ENCODE results near the gene SCIN.

DNA sequence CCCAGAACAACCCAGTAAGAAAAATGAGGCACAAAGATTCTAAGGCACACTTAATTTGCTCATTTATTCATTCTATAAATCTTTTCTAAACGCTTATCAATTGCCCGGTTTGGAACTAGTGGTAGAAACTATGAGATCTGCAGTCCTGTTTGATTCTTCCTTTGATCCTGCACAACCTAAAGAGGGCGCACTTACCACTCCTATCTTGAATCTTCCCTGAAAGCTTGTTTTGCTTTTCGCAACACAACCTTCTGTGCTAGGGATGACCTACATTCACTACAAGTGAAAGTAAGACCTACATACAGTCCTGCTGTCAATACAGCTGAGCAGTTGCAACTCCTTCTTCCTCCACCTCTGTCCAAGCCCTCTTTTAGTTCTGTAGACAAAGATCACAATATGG, 104.3 kb downstream of the SCIN start:
- no peak for TF ChIP-seq SP1 (IDR thresholded peaks at IDR 0.05)
- TF ChIP-seq TARDBP (IDR thresholded peaks at IDR 0.05) = no peak
- no peak for TF ChIP-seq FOXM1 (IDR thresholded peaks at IDR 0.05; ENCODE audit: borderline replicate concordance)
- no peak for TF ChIP-seq ELF4 (IDR thresholded peaks at IDR 0.05)
- TF ChIP-seq SUZ12 (IDR thresholded peaks at IDR 0.05) = no peak

All from HEK293T (cell line).